GM12874 (cell line): ENCODE data around the gene ENTPD8.

ENCODE experiments used
- TF ChIP-seq, protein P1 (sequence below): IDR thresholded peaks from 2 replicates; pipeline ENCODE4 v1.5.1; 2011; ENCODE audit warnings: low read depth, mild to moderate bottlenecking, control low read depth, low read length, moderate library complexity; ENCODE audit not compliant: insufficient read depth

Gene ENTPD8

GRCh38 chr9:137389428-137389746 lies 51.8 kb downstream of the ENTPD8 start:
- TF ChIP-seq, protein P1, sequence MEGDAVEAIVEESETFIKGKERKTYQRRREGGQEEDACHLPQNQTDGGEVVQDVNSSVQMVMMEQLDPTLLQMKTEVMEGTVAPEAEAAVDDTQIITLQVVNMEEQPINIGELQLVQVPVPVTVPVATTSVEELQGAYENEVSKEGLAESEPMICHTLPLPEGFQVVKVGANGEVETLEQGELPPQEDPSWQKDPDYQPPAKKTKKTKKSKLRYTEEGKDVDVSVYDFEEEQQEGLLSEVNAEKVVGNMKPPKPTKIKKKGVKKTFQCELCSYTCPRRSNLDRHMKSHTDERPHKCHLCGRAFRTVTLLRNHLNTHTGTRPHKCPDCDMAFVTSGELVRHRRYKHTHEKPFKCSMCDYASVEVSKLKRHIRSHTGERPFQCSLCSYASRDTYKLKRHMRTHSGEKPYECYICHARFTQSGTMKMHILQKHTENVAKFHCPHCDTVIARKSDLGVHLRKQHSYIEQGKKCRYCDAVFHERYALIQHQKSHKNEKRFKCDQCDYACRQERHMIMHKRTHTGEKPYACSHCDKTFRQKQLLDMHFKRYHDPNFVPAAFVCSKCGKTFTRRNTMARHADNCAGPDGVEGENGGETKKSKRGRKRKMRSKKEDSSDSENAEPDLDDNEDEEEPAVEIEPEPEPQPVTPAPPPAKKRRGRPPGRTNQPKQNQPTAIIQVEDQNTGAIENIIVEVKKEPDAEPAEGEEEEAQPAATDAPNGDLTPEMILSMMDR: no peak

DNA sequence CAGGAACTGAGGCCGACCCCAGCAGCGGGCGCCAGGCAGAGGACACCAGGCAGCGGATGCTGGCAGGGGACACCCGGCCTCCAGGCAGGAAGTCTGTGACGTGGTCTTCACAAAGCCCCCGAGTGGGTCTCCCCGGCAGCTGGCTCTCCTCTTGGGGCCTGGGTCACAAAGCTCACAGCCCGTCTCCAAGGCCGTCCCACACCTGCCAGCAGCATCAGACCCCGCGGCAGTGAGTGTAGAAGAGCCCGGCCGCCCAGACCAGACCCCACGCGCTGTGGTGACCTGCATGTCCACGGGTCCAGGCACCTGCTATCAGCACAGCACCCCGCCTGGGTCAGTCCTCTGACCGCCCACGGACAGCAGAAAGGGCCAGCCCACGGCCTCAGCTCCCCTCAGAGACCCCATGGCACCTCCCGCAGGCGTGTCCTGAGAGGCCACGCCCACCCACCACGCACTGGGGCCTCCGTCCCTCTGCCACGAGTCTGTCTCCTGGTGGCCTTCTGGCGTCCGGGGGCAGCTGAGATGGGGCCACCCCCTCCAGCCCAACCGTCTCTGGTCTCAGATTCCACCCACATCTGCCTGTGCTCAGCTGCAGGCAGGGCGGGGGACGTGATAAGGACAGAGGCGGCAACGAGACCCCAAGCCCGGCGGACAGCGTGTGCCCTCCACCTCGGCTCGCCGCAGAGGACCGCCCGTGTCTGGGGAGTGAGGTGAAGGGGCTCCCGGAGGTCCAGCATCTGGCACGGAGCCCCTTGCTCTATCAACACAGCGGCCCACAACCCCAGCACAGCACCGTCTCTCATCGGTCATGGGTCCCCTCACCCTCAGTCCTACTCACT lies 52.3 kb downstream of the ENTPD8 start:
- TF ChIP-seq, protein P1: no peak

GRCh38 chr9:137387891-137388560 lies 53.1 kb downstream of the ENTPD8 start:
- TF ChIP-seq, protein P1: no peak

GRCh38 chr9:137387114-137387890 lies 53.9 kb downstream of the ENTPD8 start:
- TF ChIP-seq, protein P1: no peak

DNA sequence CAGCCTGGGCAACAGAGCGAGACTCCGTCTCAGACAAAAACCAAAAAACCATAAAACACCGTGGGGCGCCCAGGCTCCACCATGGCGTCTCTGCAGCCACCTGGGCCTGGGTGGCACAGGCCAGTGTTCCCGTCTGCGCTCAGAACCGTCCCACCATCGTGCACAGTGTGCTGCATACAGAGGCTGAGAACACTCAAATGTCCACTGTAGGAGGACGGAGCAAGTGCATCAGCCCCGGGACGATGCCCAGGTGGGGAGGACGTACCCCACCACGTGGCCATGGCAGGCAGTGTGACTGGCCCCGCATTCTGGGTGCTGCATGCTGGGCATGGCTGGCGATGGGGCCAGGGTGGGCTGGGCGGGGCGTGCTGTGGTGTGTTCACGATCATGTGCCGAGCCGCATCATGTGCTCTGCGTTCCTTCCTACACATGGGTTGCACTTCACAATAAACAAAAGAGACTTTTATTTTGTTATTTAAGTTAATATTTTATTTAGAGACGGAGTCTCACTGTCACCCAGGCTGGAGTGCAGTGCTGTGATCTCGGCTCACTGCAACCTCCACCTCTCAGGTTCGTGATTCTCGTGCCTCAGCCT lies 56.0 kb downstream of the ENTPD8 start:
- TF ChIP-seq, protein P1: no peak
